ENCODE results near the gene NRL.

- TF ChIP-seq CTCF (IDR thresholded peaks at IDR 0.05; ENCODE audit: low read depth, low read length) (no peak), EZH2phosphoT487 (IDR thresholded peaks at IDR 0.05; ENCODE audit: low read depth) (no peak)
Observed at GRCh38 chr14:24093901-24094840, 20.6 kb downstream of the NRL start, which contains the start of gene PCK2.
